Mesothelial cell of epicardium (in vitro differentiated cells): ENCODE measurements around the gene MSH3. TPM values are rescaled to one million over a fixed set of nuclear protein-coding genes. Genes with fewer than 3 reads are reported as not detected.
A peak's percentile ranks its signal among the peaks of the same experiment; 100 is the strongest.

Experiments used
- DNase-seq, 2 experiments: peaks; one replicate each; pipeline ENCODE4 v3.0.0; 2021; ENCODE audit warnings: low spot score in 2 of 2; ENCODE audit not compliant: unreplicated experiment in 2 of 2
- H3K27ac Mint-ChIP-seq: 2 replicates; pipeline ENCODE4 v1.8.0; 2021; ENCODE audit warnings: mixed read lengths
- H3K27me3 Mint-ChIP-seq: 2 replicates; pipeline ENCODE4 v1.8.0; 2021; ENCODE audit warnings: low read depth, mixed read lengths
- H3K36me3 Mint-ChIP-seq: 2 replicates; pipeline ENCODE4 v1.8.0; 2021; ENCODE audit warnings: mixed read lengths
- H3K4me1 Mint-ChIP-seq: 2 replicates; pipeline ENCODE4 v1.8.0; 2021; ENCODE audit warnings: mixed read lengths
- H3K4me3 Mint-ChIP-seq: 2 replicates; pipeline ENCODE4 v1.8.0; 2021; ENCODE audit warnings: mild to moderate bottlenecking, moderate library complexity, mixed read lengths
- H3K9me3 Mint-ChIP-seq: 2 replicates; pipeline ENCODE4 v1.8.0; 2021; ENCODE audit warnings: mixed read lengths
- total RNA-seq: library from RNA; stranded (reverse); gene quantifications from 3 replicates; pipeline ENCODE4 v1.2.1, GENCODE V29; 2021
- TF ChIP-seq, protein P1 (sequence below): fragments of 200-600 bp; sonication (generic); IDR thresholded peaks from one replicate; pipeline ENCODE4 v1.5.0; 2021; ENCODE audit warnings: antibody characterized with exemption; ENCODE audit not compliant: unreplicated experiment

MSH3 gene
- 17.8 to 18.7 TPM (median 18.4 TPM) in 3 replicates for total RNA-seq

DNA sequence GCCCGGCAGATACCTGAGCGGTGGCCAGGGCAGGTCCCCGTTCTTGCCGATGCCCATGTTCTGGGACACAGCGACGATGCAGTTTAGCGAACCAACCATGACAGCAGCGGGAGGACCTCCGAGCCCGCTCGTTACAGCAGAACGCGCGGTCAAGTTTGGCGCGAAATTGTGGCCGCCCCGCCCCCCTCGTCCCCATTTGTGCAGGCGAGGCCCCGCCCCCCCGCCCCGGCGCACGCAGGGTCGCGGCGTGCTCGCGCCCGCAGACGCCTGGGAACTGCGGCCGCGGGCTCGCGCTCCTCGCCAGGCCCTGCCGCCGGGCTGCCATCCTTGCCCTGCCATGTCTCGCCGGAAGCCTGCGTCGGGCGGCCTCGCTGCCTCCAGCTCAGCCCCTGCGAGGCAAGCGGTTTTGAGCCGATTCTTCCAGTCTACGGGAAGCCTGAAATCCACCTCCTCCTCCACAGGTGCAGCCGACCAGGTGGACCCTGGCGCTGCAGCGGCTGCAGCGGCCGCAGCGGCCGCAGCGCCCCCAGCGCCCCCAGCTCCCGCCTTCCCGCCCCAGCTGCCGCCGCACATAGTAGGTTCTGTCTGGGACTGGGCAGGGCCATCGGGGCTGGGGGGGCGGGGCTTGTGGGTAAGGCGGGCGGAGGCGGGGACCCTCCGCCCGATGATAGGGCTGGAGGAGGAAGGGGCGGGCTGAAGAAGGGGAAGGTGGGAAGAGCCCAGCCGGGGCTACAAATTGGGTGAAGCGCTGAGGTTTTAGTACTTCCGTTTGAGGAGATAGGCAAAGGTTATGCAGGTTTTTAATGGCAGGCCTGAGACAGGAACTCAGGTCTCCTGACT, at the start of gene MSH3, which contains the start of gene DHFR:
TSS of gene MSH3 (plus strand) at position 262 of the 840 bp plus-strand sequence. CDS start at position 338, 76 bp downstream.
TSS of gene DHFR (minus strand) at position 593 of the 840 bp plus-strand sequence. CDS start at position 99, 494 bp downstream.
- H3K27me3 Mint-ChIP-seq = no peaks in the 10 kb centered on the region
- H3K4me1 Mint-ChIP-seq = peaks cover 25% of the 10 kb centered on the region
- peak within 1 kb of the TSS; percentile 96 for H3K27ac Mint-ChIP-seq
- H3K9me3 Mint-ChIP-seq = no peaks in the 10 kb centered on the region
- H3K4me3 Mint-ChIP-seq = peak within 1 kb of the TSS; percentile 93
- H3K36me3 Mint-ChIP-seq = peaks cover 16% of the 10 kb centered on the region
- peak; percentile 66 to 86 for DNase-seq
- TF ChIP-seq, protein P1, sequence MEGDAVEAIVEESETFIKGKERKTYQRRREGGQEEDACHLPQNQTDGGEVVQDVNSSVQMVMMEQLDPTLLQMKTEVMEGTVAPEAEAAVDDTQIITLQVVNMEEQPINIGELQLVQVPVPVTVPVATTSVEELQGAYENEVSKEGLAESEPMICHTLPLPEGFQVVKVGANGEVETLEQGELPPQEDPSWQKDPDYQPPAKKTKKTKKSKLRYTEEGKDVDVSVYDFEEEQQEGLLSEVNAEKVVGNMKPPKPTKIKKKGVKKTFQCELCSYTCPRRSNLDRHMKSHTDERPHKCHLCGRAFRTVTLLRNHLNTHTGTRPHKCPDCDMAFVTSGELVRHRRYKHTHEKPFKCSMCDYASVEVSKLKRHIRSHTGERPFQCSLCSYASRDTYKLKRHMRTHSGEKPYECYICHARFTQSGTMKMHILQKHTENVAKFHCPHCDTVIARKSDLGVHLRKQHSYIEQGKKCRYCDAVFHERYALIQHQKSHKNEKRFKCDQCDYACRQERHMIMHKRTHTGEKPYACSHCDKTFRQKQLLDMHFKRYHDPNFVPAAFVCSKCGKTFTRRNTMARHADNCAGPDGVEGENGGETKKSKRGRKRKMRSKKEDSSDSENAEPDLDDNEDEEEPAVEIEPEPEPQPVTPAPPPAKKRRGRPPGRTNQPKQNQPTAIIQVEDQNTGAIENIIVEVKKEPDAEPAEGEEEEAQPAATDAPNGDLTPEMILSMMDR = no peak

DNA sequence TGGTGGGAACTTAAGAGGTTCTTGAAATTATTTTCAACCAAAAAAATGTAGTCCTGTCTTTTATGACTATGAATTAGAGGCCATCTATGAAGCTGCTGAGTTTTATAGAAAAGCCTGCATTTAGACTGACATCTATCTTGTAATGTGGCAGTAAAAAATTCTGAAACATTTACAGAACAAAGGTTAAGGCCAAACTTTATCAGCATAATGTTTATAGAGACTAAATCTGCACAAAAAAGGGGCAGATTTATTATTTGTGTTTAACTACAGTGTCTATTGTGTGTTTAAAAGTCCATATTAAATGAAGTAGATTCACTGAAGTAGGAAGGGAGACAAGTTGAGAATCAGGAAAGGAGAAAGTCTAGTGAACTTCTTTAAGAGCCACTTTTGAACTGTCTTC, 47.1 kb upstream of the MSH3 start:
- Mint-ChIP-seq H3K27me3 (no peaks in the 10 kb centered on the region), H3K4me1 (peaks cover 4% of the 10 kb centered on the region), H3K4me3 (no peak overlapping the region), H3K36me3 (peaks cover 2% of the 10 kb centered on the region), H3K27ac (no peak overlapping the region), H3K9me3 (peaks cover 10% of the 10 kb centered on the region)
- TF ChIP-seq, protein P1 = no peak
- DNase-seq = no peak

DNA sequence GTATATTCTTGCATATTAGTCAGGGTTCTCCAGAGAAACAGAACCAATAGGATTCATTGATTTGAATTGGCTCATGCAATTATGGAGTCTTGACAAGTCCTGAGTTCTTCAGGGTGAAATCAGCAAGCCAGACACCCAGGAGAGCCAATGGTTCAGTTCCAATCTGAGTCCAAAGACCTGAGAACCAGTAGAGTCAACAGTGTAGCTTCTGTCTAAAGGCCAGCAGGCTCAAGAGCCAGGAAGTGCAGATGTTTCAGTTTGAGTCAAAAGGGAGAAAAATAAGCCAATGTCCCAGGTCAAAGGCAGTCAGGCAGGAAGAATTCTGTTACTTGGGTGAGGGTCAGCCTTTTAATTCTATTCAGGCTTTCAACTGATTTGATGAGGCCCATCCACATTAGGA, 46.6 kb upstream of the MSH3 start:
- Mint-ChIP-seq H3K27me3 (no peaks in the 10 kb centered on the region), H3K4me3 (no peak overlapping the region), H3K9me3 (peaks cover 10% of the 10 kb centered on the region), H3K27ac (no peak overlapping the region), H3K4me1 (peaks cover 4% of the 10 kb centered on the region), H3K36me3 (peaks cover 2% of the 10 kb centered on the region)
- DNase-seq = no peak
- TF ChIP-seq, protein P1 = no peak

DNA sequence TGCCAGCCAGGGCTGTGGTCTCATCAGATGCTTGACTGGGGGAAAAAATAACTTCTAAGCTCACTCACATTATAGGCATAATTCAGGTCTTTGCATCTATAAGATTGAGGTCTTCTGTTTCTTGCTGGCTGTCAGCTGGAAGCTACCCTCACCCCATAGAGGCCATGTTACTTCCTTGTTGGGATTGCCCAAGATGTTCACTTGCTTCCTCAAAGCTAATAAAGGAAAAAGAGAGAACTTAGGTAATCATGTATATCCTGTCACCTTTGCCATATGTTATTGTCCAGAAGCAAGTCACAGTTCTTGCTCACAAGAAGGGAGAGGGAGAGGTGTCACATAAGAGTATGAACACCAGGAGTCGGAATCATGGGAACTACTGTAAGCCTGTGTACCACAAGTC, 45.7 kb upstream of the MSH3 start:
- peaks cover 2% of the 10 kb centered on the region for H3K36me3 Mint-ChIP-seq
- H3K4me3 Mint-ChIP-seq = no peak overlapping the region
- peaks cover 4% of the 10 kb centered on the region for H3K4me1 Mint-ChIP-seq
- TF ChIP-seq, protein P1 = no peak
- H3K27ac Mint-ChIP-seq = no peak overlapping the region
- H3K27me3 Mint-ChIP-seq = no peaks in the 10 kb centered on the region
- peaks cover 10% of the 10 kb centered on the region for H3K9me3 Mint-ChIP-seq
- no peak for DNase-seq

DNA sequence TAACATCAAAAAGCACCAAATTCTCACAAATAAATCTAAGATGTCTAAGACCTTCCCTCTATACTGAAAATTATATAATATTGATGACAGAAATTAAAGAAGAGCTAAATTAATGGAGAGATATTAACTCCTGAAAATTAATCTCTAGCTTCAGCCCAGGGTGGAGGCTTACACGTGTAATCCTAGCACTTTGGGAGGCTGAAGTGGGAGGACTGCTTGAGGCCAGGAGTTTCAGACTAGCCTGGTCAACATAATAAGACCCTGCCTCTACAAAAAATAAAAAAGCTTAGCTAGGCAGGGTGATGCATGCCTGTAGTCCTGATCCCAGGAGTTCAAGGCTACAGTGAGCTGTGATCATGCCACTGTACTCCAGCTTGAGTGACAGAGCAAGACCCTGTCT, 44.8 kb upstream of the MSH3 start:
- no peak for DNase-seq
- Mint-ChIP-seq H3K27ac (no peak overlapping the region), H3K4me1 (peaks cover 4% of the 10 kb centered on the region), H3K9me3 (peaks cover 10% of the 10 kb centered on the region), H3K27me3 (no peaks in the 10 kb centered on the region), H3K4me3 (no peak overlapping the region), H3K36me3 (peaks cover 2% of the 10 kb centered on the region)
- TF ChIP-seq, protein P1 = no peak
